HG02970 (cell line): ENCODE results near the gene ENDOV.
"Not testable (repeated sequence)": the region's sequence is repeated elsewhere in the genome, so short reads cannot be mapped to it uniquely, and the experiment has no call there.

ENCODE experiments used
- ATAC-seq: cut with Tn5 transposase; IDR thresholded peaks from one replicate; pipeline ENCODE4 v1.9.1; 2021; ENCODE audit warnings: mild to moderate bottlenecking, moderate library complexity, moderate number of reproducible peaks; ENCODE audit not compliant: unreplicated experiment, low FRiP score

Gene ENDOV

GRCh38 chr17:80387071-80387470, 27.9 kb upstream of the ENDOV start:
- no peak for ATAC-seq

DNA sequence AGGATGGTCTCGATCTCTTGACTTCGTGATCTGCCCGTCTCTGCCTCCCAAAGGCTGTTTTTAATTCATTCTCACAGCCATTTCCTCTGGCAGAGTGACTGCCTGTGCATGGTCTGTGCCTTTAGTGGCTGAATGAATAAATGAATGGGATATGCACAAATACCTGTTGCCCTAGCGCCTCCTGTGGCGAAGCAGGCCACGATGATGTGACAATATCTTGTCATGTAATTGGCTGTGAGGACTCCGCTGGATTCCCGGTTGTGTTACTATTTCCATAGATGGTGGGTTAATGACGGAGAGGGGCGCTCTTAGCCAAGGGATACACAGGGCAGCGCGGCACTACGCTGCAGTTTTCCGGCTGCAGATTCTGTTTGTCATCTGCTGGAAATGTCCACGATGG, 26.8 kb upstream of the ENDOV start:
- no peak for ATAC-seq

DNA sequence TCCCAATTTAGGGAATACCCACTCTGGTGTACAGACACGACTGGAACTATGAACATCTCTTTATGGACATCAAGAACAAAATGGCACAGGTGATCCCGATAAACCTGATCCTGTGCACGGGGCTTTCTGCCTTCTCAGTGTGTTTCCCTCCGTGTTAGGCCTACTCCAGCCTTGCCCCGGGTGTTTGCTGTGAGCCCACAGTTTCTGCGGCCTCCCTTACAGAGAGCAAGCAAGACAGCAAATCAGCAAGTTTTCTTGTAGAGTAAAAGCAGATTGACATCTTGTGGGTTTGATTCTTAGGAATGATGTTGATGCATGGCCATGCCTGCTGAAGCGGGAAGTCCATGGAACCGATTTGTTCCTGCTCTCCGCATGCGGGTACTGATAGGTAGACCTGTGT, 26.4 kb upstream of the ENDOV start:
- ATAC-seq = no peak

- no peak for ATAC-seq
These were observed 25.7 kb upstream of the ENDOV start for GRCh38 chr17:80389011-80389995.

GRCh38 chr17:80393241-80393890, 21.6 kb upstream of the ENDOV start:
- no peak for ATAC-seq

GRCh38 chr17:80393961-80394360, 21.0 kb upstream of the ENDOV start:
- ATAC-seq = no peak

- ATAC-seq = no peak
These were observed 20.2 kb upstream of the ENDOV start for GRCh38 chr17:80394629-80395216.

DNA sequence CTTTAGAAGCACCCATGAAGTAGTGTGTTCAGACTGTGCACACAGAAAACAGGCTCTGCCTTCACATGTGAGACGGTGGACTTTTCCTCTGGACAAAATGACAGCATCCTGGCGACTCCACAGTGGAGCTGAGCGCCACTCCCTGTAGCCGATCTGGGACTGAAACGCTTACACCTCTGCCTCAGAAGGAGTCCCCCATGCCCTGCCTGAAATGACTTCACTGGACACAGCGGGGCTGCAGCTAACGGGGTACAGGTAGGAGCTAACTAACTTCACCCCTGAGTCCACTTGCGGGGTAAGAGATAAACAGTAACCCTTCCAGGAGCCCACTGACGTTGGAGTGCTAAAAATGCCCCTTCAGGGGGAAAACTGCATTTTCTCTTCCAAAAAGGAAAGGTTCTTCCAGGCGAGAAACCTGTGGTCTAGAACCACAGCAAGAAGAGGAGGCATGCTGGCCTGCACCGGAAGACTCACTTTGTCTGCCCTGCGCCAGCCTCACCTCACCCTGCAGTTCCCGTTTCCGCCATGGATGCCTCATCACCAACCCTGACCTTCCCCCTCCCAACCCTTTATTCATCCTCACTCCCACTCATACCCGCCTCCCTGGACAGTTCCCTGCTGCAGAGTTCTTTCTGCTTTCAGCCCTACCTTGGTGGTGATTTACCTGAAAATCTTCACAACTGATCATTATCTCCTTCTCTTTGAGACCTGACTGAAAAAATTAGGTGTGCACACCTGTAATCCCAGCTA, 19.4 kb upstream of the ENDOV start:
- no peak for ATAC-seq

- no peak for ATAC-seq
These were observed 18.6 kb upstream of the ENDOV start for GRCh38 chr17:80396157-80397033.

GRCh38 chr17:80397034-80397387, 18.0 kb upstream of the ENDOV start:
- ATAC-seq = no peak

GRCh38 chr17:80397686-80398085, 17.3 kb upstream of the ENDOV start:
- ATAC-seq = no peak

DNA sequence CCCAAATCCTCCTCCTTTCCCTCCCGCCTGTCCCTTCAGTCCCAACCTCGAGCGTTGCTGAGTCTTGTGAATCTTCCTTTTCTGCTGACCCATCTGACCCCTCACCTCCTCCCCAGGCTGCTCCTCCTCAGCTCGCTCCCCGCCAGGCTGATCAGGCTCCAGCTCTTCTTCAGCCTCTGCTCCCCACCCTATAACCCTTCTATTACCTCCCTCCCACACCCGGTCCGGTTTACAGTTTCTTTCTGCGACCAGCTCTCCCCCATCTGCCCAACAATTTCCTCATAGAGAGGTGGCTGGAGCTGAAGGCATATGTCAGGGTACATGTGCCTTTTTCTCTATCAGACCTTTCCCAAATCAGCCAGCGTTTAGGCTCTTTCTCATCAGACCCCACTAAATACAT, 13.9 kb upstream of the ENDOV start:
- not testable (repeated sequence) for ATAC-seq

DNA sequence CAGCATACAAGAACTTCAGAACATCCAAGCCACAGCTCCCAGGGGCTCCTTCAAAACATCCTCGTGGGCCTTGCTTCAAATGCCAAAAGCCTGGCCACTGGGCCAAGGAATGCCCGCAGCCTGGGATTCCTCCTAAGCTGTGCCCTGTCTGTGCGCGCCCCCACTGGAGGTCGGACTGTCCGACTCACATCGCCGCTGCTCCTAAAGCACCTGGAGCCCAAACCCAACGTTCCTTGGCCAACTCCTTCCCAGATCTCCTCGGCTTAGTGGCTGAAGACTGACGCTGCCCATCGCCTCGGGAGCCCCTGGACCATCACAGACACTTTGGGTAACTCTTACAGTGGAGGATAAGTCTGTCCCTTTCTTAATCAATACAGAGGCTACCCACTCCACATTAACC, 12.9 kb upstream of the ENDOV start:
- ATAC-seq = not testable (repeated sequence)

- ATAC-seq = no peak
These were observed 12.0 kb upstream of the ENDOV start for GRCh38 chr17:80402959-80403358.

DNA sequence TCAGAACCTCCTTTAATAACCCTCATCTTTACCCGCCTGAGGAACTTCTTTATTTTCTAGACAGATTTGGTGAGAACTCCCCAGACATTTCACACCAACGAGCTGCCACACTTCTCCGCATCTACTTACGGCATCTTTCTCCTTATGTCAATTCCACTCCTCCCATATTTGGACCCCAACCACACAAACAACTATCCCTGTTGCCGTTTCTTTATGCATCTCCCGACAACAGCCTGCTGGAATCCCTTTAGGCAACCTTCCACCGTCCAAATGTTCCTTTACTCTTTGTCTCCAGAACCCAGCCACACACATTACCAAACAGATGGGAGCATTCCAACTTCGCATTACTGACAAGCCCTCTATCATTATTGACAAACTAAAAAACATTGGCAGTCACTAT, 8.8 kb upstream of the ENDOV start:
- no peak for ATAC-seq

DNA sequence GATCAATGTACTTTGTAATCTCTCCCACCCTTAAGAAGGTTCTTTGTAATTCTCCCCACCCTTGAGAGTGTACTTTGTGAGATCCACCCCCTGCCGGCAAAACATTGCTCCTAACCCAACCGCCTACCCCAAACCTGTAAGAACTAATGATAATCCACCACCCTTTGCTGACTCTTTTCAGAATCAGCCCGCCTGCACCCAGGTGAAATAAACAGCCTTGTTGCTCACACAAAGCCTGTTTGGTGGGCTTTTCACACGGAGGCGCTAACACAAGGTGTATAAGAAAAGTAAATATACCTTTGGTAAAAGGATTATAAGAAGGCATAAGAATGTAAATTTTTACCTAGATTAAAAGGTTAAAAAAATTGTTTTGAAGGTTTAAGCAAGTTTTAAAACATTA, 7.0 kb upstream of the ENDOV start:
- ATAC-seq = not testable (repeated sequence)

GRCh38 chr17:80408872-80409271, 6.1 kb upstream of the ENDOV start:
- no peak for ATAC-seq

DNA sequence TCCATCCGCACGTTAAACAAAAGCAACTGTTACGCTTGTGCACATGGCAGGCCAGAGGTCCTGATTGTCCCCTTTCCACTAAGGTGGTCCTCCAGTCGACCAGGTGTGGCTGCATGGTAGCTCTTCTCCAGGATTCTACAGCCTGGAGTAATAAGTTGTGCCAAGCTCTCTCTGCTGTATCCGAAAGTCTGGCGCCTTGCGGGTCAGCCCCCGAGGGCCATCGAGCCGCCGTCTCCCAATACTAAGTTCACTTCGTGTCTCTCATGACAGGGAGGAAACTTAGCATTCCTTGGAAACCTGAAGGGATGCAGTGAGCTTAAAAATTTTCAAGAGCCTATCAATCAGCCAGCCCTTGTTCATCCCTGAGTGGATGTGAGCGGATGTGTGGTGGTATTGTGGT, 5.3 kb upstream of the ENDOV start:
- ATAC-seq = no peak

DNA sequence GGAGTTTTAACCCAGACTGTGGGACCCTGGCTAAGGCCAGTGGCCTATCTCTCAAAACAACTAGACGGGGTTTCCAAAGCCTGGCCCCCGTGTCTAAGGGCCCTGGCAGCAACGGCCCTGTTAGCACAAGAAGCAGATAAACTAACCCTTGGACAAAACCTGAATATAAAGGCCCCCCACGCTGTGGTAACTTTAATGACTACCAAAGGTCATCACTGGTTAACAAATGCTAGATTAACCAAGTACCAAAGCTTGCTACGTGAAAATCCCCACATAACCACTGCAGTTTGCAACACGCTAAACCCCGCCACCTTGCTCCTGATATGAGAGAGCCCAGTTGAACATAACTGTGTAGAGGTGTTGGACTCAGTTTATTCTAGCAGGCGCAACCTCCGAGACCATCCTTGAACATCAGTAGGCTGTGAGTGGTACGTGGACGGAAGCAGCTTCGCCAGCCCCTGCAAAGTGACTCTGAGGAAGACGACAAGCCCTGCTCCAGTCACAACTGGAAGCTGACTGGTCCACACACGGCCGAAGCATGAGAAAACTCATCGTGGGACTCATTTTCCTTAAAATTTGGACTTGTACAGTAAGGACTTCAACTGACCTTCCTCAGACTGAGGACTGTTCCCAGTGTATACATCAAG, 4.4 kb upstream of the ENDOV start:
- ATAC-seq = not testable (repeated sequence)
